ENCODE data around the gene SLCO3A1.

SLCO3A1 gene

GRCh38 chr15:91861223-91861622, 7.7 kb downstream of the SLCO3A1 start:
- no peak for DNase-seq (ENCODE audit: low read depth in 2 of 2)

- no peak for DNase-seq (ENCODE audit: low read depth in 2 of 2)
These were observed 9.5 kb downstream of the SLCO3A1 start for GRCh38 chr15:91862891-91863504.

DNA sequence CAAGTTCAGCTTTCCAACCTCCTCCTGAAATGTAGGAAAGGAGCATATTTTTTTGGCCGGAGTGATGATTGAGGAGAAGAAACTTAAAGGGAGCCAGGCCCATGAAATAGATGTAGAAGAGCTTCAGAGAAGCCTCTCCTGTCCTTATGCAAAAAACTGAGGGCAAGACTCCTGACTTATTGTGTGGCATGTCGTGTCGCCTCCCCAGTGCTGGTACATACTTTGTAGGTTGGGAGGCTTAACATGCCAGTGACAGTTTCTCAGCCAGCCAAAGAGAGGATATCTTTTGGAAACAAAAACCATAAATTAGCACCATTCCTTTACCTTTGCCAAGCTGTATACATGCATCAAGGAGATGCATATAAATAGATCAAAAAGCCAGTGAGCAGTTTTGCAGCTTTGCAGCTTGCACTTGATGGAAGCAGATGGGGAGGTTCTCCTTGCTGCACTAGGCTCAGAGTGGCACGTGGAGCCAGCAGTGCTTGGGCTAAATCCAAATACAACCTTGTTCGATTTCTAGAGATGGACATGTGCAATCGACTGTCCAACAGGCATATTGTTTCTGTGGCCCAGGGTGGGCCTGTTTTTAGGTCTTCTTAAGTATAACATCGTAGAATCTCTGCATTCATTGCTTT, 10.2 kb downstream of the SLCO3A1 start:
- no peak for DNase-seq (ENCODE audit: low read depth in 2 of 2)

- no peak for DNase-seq (ENCODE audit: low read depth in 2 of 2)
These were observed 11.2 kb downstream of the SLCO3A1 start for GRCh38 chr15:91864664-91865063.

GRCh38 chr15:91865486-91865885, 12.0 kb downstream of the SLCO3A1 start:
- DNase-seq (ENCODE audit: low read depth in 2 of 2), result no peak

DNA sequence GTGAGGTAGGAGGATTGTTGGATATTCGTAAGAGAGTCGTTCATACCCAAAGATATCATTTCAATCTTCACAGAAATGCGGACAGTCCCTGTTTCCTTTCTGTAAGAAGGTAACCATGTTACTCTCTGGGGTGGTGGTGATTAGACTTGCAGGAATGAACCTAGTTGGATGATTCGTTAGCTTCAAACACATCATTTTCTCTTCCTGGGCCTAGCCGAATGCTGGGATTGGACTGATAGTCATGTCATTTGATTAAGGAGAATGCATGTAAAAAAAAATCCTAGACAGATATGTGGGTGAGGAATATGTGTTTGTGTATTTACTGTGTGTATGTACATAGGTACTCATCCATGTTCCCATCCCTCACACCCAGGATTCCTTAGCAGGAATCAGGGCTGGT, 12.4 kb downstream of the SLCO3A1 start:
- DNase-seq (ENCODE audit: low read depth in 2 of 2), result no peak

DNA sequence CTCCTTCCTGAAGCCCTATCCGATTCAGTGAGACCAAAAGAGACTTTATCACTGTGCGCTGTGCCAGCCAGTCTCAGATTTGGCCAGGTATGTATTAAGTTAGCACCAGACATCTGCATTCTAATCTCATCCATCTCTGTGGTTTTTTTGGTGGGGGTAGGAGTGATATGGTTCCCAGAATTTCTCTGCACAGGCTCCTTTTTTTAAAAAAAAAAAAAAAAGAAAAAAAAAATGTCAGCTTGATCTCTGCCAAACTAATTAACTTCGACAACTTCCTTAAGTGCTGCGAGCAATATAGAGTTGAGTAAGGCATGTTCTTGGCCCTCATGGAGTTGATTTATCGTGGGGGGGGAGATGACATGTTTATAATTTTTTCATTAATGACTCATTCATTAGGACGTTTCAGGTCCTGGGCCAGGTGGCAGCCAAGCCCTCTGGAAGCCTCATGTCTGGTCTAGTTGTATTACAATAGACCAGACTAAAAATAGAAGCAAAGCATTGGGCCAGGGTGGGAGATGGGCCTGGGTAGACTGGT, 12.9 kb downstream of the SLCO3A1 start:
- DNase-seq (ENCODE audit: low read depth in 2 of 2), result no peak

DNA sequence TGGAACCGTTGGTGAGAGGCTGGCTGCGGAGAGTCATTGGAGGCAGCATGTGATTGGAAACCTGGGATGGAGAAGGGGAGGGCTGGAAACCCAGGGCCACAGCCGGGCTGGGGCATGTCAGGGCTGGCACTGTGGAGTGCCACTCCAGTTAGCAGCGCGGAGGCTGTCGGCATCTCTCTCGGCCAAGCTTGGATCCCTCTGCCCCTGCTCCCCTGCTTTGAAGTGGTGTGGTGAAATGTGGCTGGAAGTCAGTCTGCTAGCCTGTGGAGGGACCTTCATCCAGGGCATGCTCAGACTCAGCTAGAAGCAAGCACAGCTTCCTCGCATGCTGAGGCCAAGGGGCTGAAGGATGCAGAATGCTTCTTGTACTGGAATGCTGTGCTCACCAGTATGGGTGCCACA, 13.5 kb downstream of the SLCO3A1 start:
- no peak for DNase-seq (ENCODE audit: low read depth in 2 of 2)

DNA sequence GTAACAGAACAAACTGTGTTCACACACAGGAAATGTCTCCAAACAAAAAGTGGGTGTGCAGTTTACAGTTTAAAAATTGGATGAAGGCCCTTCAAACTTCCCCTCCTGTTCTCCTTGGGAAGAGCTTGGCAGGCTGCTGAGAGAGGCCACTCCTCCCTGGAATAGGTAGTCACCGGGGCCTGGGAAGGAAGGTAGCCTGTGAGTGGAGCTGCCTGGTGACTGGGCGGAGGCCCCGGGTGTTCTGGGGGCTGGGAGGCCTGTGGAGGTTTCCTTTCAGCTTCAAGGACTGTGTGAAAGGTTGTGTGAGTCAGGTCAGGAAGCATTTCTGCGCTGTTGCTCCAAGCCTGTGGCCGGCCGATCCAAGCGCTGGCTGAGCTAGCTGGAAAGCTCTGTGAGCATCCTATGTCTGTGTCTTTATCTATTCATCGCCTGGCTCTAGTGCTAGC, 14.1 kb downstream of the SLCO3A1 start:
- DNase-seq (ENCODE audit: low read depth in 2 of 2), result no peak

DNA sequence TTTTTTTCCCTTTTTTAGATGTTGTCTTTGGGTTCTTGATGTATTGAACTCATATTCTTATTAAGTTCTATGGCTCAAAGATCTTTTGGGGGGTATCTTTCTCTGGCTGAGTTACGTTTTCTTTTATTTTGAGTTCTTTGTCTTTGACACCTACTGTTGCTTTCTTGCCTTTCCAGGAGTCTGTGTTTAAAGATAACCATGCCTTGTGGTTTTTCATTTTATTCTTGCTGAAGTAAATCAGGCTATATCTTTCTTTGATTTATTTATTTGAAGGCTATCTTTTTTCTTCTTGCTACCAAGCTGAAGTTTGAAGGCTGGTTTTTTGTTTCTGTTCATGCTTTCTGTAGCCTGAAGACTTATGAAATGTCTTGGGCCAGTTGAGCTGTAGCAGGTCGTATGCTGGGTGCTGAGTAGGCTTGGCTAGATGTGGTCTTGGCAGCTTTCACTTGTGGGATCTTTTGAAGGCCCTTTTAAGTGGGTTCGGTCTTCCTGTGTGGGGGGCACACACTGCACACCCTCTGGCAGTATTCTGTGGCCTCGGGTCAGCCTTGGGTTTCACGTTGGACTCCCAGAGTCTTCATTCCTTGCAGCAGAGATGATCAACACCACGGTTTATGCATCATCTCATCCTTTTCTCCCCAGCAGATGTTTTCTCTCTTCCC, 17.5 kb downstream of the SLCO3A1 start:
- no peak for DNase-seq (ENCODE audit: low read depth in 2 of 2)

- DNase-seq (ENCODE audit: low read depth in 2 of 2), result no peak
These were observed 18.3 kb downstream of the SLCO3A1 start for GRCh38 chr15:91871837-91872236.

- DNase-seq (ENCODE audit: low read depth in 2 of 2), result no peak
These were observed 19.0 kb downstream of the SLCO3A1 start for GRCh38 chr15:91872356-91873137.

GRCh38 chr15:91873138-91873536, 19.6 kb downstream of the SLCO3A1 start:
- DNase-seq (ENCODE audit: low read depth in 2 of 2), result no peak

DNA sequence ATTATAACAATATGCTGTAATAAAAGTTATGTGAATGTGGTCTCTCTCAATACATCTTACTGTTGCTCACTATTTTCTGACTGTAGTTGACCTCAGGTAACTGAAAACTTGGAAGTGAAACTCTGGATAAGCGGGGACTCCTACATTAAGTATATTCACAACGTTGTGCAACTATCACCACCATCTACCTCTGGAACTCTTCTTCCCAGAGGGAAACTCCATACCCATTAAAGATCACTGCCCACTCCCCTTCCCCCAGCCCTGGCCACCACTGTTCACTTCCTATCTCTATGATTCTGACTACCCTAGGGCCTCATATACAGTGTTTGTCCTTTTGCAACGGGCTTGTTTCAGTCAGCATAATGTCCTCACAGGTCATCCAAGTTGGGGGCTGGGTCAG, 20.7 kb downstream of the SLCO3A1 start:
- DNase-seq (ENCODE audit: low read depth in 2 of 2), result no peak

- no peak for DNase-seq (ENCODE audit: low read depth in 2 of 2)
These were observed 21.6 kb downstream of the SLCO3A1 start for GRCh38 chr15:91874992-91875660.

GRCh38 chr15:91876187-91876586, 22.7 kb downstream of the SLCO3A1 start:
- no peak for DNase-seq (ENCODE audit: low read depth in 2 of 2)

- DNase-seq (ENCODE audit: low read depth in 2 of 2), result no peak
These were observed 24.9 kb downstream of the SLCO3A1 start for GRCh38 chr15:91878319-91878870.

DNA sequence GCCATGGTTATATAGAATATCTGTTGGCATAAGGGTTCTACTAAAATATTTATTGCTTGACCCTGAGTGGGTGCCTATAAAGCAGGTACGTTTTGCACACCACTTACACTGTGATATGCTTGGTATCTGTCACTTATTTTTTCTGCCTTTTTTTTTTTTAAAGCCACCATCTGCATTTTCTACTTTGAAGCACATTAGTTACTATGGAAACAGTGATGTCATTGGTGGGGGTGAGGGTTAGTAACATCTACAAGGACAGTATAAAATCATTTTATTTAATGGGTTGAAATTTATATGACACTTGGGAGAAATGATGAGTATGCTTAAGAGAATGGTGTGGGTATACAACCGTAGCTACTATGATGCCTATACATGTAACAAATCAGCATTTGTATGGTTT, 25.6 kb downstream of the SLCO3A1 start:
- DNase-seq (ENCODE audit: low read depth in 2 of 2), result no peak

GRCh38 chr15:91880373-91880772, 26.9 kb downstream of the SLCO3A1 start:
- no peak for DNase-seq (ENCODE audit: low read depth in 2 of 2)

DNA sequence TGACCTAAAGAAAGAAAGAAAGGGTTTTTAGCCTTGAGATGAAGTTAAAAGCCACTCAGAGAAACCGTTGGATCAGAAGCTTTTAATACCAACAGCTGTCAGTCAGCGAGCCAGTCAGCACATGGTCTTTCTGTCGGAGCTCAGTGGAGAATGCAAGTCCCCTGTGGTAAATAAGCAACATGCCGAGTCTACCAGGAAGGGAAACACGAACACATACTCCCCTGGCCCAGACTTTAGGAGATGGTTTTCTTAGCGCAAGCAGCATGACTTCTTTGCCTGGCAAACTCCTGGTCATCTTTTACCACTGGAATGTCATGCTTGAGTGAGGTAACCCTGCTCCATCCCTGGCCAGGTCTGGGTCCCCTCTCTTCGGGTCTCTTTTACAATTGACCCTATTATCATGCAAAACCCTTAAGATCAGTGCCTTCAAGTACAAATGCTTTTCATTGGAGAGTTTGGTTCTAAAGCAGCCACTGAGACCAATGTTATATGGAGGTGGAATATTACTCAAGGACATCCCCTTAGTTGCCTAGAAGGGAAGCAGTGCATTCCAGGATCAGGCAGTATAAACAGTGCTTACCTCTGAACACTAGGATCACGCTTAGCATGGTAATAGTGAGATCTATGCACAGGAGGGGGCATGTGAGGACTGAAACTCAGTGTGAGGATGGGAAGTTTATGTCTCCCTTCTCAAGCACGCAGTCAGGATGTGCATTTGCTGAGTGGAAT, 28.2 kb downstream of the SLCO3A1 start:
- DNase-seq (ENCODE audit: low read depth in 2 of 2), result no peak

All from fibroblast of skin of left biceps (primary cell).